Stimulated activated CD4-positive, alpha-beta T cell treated with anti-CD3 and anti-CD28 coated beads, Interleukin-1b, Interleukin-23, amount 100 ng/mL, for 4 hours (primary cell): ENCODE data around the gene THBS4.

ENCODE experiments used
- DNase-seq, 2 donors: peaks; one replicate each; pipeline ENCODE4 v3.0.0-alpha.2; 2020; ENCODE audit warnings: low read depth in 2 of 2

The THBS4 gene

GRCh38 chr5:80048084-80048780, 13.1 kb downstream of the THBS4 start:
- no peak for DNase-seq

GRCh38 chr5:80052464-80052863, 17.3 kb downstream of the THBS4 start:
- DNase-seq = no peak

GRCh38 chr5:80054682-80055081, 19.5 kb downstream of the THBS4 start:
- no peak for DNase-seq

GRCh38 chr5:80055491-80056170, 20.5 kb downstream of the THBS4 start:
- no peak for DNase-seq

- DNase-seq = no peak
Measured at GRCh38 chr5:80057099-80057498, 22.0 kb downstream of the THBS4 start.

- DNase-seq = no peak
Measured at GRCh38 chr5:80057921-80058320, 22.8 kb downstream of the THBS4 start.

- no peak for DNase-seq
Measured at GRCh38 chr5:80059354-80059980, 24.3 kb downstream of the THBS4 start.

GRCh38 chr5:80060966-80061365, 25.8 kb downstream of the THBS4 start:
- no peak for DNase-seq

- DNase-seq = no peak
Measured at GRCh38 chr5:80061547-80061946, 26.4 kb downstream of the THBS4 start.

- no peak for DNase-seq
Measured at GRCh38 chr5:80064124-80064523, 29.0 kb downstream of the THBS4 start.

- DNase-seq = no peak
Measured at GRCh38 chr5:80067016-80067415, 31.9 kb downstream of the THBS4 start.

- no peak for DNase-seq
Measured at GRCh38 chr5:80067531-80068245, 32.5 kb downstream of the THBS4 start.

GRCh38 chr5:80068246-80068636, 33.1 kb downstream of the THBS4 start:
- DNase-seq = no peak

GRCh38 chr5:80068775-80069174, 33.6 kb downstream of the THBS4 start:
- no peak for DNase-seq

- no peak for DNase-seq
Measured at GRCh38 chr5:80069251-80069800, 34.2 kb downstream of the THBS4 start.

GRCh38 chr5:80069918-80070318, 34.8 kb downstream of the THBS4 start:
- no peak for DNase-seq

- no peak for DNase-seq
Measured at GRCh38 chr5:80070338-80071056, 35.3 kb downstream of the THBS4 start.

GRCh38 chr5:80071510-80072021, 36.4 kb downstream of the THBS4 start:
- DNase-seq = no peak

- no peak for DNase-seq
Measured at GRCh38 chr5:80072103-80073073, 37.2 kb downstream of the THBS4 start.
